HEK293T (cell line): ENCODE measurements around the gene TECR.

Experiments used
- ELF4 ChIP-seq: fragments of 450-650 bp; IDR thresholded peaks from 2 replicates; pipeline ENCODE4 v1.6.1; 2017; ENCODE audit warnings: antibody characterized with exemption
- FOXA1 ChIP-seq: fragments of 450-650 bp; IDR thresholded peaks from 2 replicates; pipeline ENCODE4 v1.6.1; 2016; ENCODE audit warnings: mild to moderate bottlenecking
- FOXK2 ChIP-seq: fragments of 450-650 bp; IDR thresholded peaks from 2 replicates; pipeline ENCODE4 v1.6.1; 2016; ENCODE audit warnings: mild to moderate bottlenecking
- FOXM1 ChIP-seq: fragments of 450-650 bp; IDR thresholded peaks from 2 replicates; pipeline ENCODE4 v1.6.1; 2017; ENCODE audit warnings: mild to moderate bottlenecking, borderline replicate concordance
- LEF1 ChIP-seq: fragments of 450-650 bp; IDR thresholded peaks from 2 replicates; pipeline ENCODE4 v1.6.1; 2017; ENCODE audit warnings: mild to moderate bottlenecking, borderline replicate concordance

GRCh38 chr19:14533450-14533849 is 4.1 kb downstream of the TECR start:
- no peak for TF ChIP-seq LEF1
- no peak for TF ChIP-seq ELF4
- TF ChIP-seq FOXK2, result no peak
- TF ChIP-seq FOXA1, result no peak
- TF ChIP-seq FOXM1, result no peak
